ENCODE measurements around the gene LPP. TPM values are rescaled to one million over a fixed set of nuclear protein-coding genes. Genes with fewer than 3 reads are reported as not detected.
A peak's percentile ranks its signal among the peaks of the same experiment; 100 is the strongest.

The LPP gene
- total and polyA plus RNA-seq, 2 of the 4 experiments (the other 2 are of a cell fraction), result 16.0 to 130 TPM

DNA sequence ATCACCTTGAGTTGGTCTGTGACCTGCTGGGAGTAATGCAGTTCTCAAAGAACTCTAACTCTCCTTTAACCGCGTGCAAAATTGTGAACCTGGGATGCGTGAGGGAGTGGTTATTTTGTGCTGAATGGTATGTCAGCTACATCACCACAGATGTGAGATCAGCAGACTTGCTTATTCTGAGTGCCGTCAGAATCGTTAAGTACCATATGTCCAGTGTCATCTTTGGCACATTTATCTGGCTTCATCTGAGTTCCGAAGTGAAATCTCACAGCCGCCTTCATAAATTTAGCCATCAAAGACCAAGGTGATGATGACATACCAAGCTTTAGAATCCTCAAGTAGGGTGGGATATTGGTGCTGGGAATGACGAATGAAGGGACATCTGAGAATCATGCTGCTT lies 670.6 kb downstream of the LPP start:
- H4K91ac ChIP-seq (ENCODE audit: insufficient read depth, low read depth, low read length), result no peak overlapping the region
- no peak overlapping the region for H3K4ac ChIP-seq (ENCODE audit: low read depth, low read length)
- H4K5ac ChIP-seq (ENCODE audit: low read depth, low read length), result no peak overlapping the region
- no peak for DNase-seq
- no peak for ATAC-seq (ENCODE audit: low read depth)
- no peak overlapping the region for H2BK5ac ChIP-seq (ENCODE audit: low read depth, low read length, poor library complexity, severe bottlenecking)
- no peak overlapping the region for H2AFZ ChIP-seq (replicated peaks; ENCODE audit: low read length, poor library complexity)
- intact Hi-C loops (cut with micrococcal nuclease), result no loop called here
- in situ Hi-C loops (cut with MboI; ENCODE audit: low sequenced_read_pairs), result no loop called here
- H3K36me3 ChIP-seq (ENCODE audit: control insufficient read depth, insufficient read depth, low read length), result peaks cover 2% of the 10 kb centered on the region; the same call in 1 of the 2 replicates
- no peak overlapping the region for H2BK120ac ChIP-seq (ENCODE audit: low read depth, low read length)
- ChIA-PET POLR2A (ENCODE audit: unreplicated experiment) (no interaction called here), CTCF (no interaction called here)
- peaks cover 28% of the 10 kb centered on the region; the same call in 1 of the 2 replicates for H4K20me1 ChIP-seq (ENCODE audit: insufficient read depth, low read length)
- no peaks in the 10 kb centered on the region; the same call in 1 of the 2 replicates for H3K4me1 ChIP-seq (ENCODE audit: control insufficient read depth, insufficient read depth, low read length)
- TF ChIP-seq FOS (IDR thresholded peaks at IDR 0.05; ENCODE audit: low read depth, low read length), result no peak
- TF ChIP-seq RAD21 (IDR thresholded peaks at IDR 0.05; ENCODE audit: low read length), result no peak
- TF ChIP-seq CHD1 (IDR thresholded peaks at IDR 0.05; ENCODE audit: low read depth, low read length), result no peak
- H4K8ac ChIP-seq (ENCODE audit: low read depth in 2 of 2, low read length in 2 of 2), result no peak overlapping the region
- H3K4me3 ChIP-seq (ENCODE audit: insufficient read depth, low read depth, low read length), result no peak overlapping the region
- H3K27ac ChIP-seq (ENCODE audit: insufficient read depth, low read length), result no peak overlapping the region
- H2AK5ac ChIP-seq (ENCODE audit: low read depth, low read length), result no peak overlapping the region
- H2BK20ac ChIP-seq (ENCODE audit: low read depth, low read length), result no peak overlapping the region
- no peaks in the 10 kb centered on the region for H3K9me3 ChIP-seq (ENCODE audit: control insufficient read depth, insufficient read depth, low read length)
- peak overlapping the region; percentile 37 for H2AK9ac ChIP-seq (replicated peaks; ENCODE audit: low read depth, low read length, poor library complexity)
- peaks cover 36 to 67% of the 10 kb centered on the region in 2 experiments for H3K79me1 ChIP-seq (ENCODE audit: low read depth in 1 of 2, low read length in 2 of 2)
- dilution Hi-C loops (cut with HindIII; ENCODE audit: low sequenced_read_pairs, unreplicated experiment), result no loop called here
- H2BK15ac ChIP-seq (ENCODE audit: low read depth, low read length), result no peak overlapping the region
- no peak overlapping the region for H3K56ac ChIP-seq (ENCODE audit: extremely low read depth, insufficient read depth, low read length)
- H3K9me1 ChIP-seq (ENCODE audit: insufficient read depth, low read length), result peaks cover 20% of the 10 kb centered on the region
- no peak overlapping the region for H3K23ac ChIP-seq (ENCODE audit: low read depth, low read length)
- no TSS peak for BruUV-seq (replicated peaks)
- no peak overlapping the region for H3K4me2 ChIP-seq (ENCODE audit: low read depth, low read length)
- H3K14ac ChIP-seq (replicated peaks; ENCODE audit: low read depth, low read length), result no peak overlapping the region
- no peaks in the 10 kb centered on the region for H3K27me3 ChIP-seq (ENCODE audit: control insufficient read depth, insufficient read depth, low read length)
- 58% methylated on average over 2 of the region's 8 CpGs; no CpG with 5 or more reads in 1 of the 2 experiments for WGBS, 2 experiments (ENCODE audit: extremely low coverage in 2 of 2, insufficient read length in 1 of 2)
- H3K9ac ChIP-seq (ENCODE audit: low read depth, low read length), result no peak overlapping the region
- no peak overlapping the region for H3K18ac ChIP-seq (ENCODE audit: low read depth, low read length)
